ENCODE measurements around the gene POLR2M. TPM values are rescaled to one million over a fixed set of nuclear protein-coding genes. Genes with fewer than 3 reads are reported as not detected.

The POLR2M gene
- total and polyA plus RNA-seq, 2 donors (not counting 1 experiment from before 2014, with no cell fraction given) = 17.0 to 67.4 TPM

- 79% methylated on average over 9 of the region's 12 CpGs for WGBS (ENCODE audit: insufficient coverage)
- H3K4me3 ChIP-seq (ENCODE audit: control extremely low read depth in 1 of 5, extremely low read depth in 1 of 5, insufficient read depth in 1 of 5, low read depth in 2 of 5, low read length in 4 of 5) = peak overlapping the region; percentile 30 to 95 (median 88)
- H3K4me2 ChIP-seq (replicated peaks; ENCODE audit: low read depth, low read length, poor library complexity, severe bottlenecking) = peak overlapping the region; percentile 95
- peak overlapping the region; percentile 88 for H3K4me3 Mint-ChIP-seq
- no peaks in the 10 kb centered on the region for H3K9me3 Mint-ChIP-seq (ENCODE audit: insufficient read depth)
- DNase-seq (no peak), ATAC-seq (ENCODE audit: low read depth) (no peak)
- H3K27ac ChIP-seq (ENCODE audit: low read length in 2 of 2) = peak overlapping the region; percentile 86 to 95
- ChIA-PET POLR2A (interaction anchor here (0.7 to 0.9 kb wide), 2 partner anchors 11 to 119 kb away, joined by 3 to 4 read pairs; no protein-coding TSS in a partner anchor), CTCF (interaction anchor here (0.7 to 1.8 kb wide), 8 partner anchors 12 to 788 kb away, joined by 3 to 7 read pairs (median 3); partner anchors contain the start of gene TCF12)
- H3K4me1 ChIP-seq (ENCODE audit: control insufficient read depth in 2 of 2, insufficient read depth in 2 of 2, low read length in 2 of 2) = peaks cover 17 to 20% of the 10 kb centered on the region in 2 donors
- peak overlapping the region; percentile 90 for H2AFZ ChIP-seq (ENCODE audit: insufficient read depth, low read depth, low read length, poor library complexity, severe bottlenecking)
- H3K4me1 Mint-ChIP-seq = peaks cover 41% of the 10 kb centered on the region
- peaks cover 18% of the 10 kb centered on the region for H3K27me3 Mint-ChIP-seq
- H3K27ac Mint-ChIP-seq = peak overlapping the region; percentile 85
- peak overlapping the region; percentile 89 for H3K9ac ChIP-seq (ENCODE audit: low read length)
- no peaks in the 10 kb centered on the region for H3K27me3 ChIP-seq (replicated peaks in 1 of 4; ENCODE audit: control extremely low read depth in 1 of 4, control insufficient read depth in 3 of 4, insufficient read depth in 4 of 4, low read length in 3 of 4)
- peaks cover 6 to 21% of the 10 kb centered on the region in 2 experiments for H3K36me3 ChIP-seq (replicated peaks in 1 of 2; ENCODE audit: control extremely low read depth in 1 of 2, control insufficient read depth in 1 of 2, extremely low read depth in 1 of 2, insufficient read depth in 2 of 2, low read length in 1 of 2)
- H3K79me2 ChIP-seq (ENCODE audit: control insufficient read depth, insufficient read depth, low read length) = peaks cover 25% of the 10 kb centered on the region
- TF ChIP-seq CTCF (IDR thresholded peaks at IDR 0.05) (no peak), EZH2 (IDR thresholded peaks at IDR 0.05; ENCODE audit: borderline replicate concordance, insufficient read depth, low read depth, low read length, poor library complexity, severe bottlenecking) (no peak)
- no peaks in the 10 kb centered on the region for H4K20me1 ChIP-seq (ENCODE audit: control insufficient read depth, insufficient read depth, low read length, poor library complexity, severe bottlenecking)
- intact Hi-C loops (cut with micrococcal nuclease) = loop anchor here (2.0 to 10.0 kb wide), 6 partner anchors 114 to 1341 kb away; partner anchors contain the start of genes MNS1, MYZAP, TEX9 and ZNF280D
- H3K9me3 ChIP-seq (ENCODE audit: control extremely low read depth in 1 of 3, control insufficient read depth in 2 of 3, insufficient read depth in 1 of 3, low read length in 2 of 3) = no peaks in the 10 kb centered on the region
Measured at GRCh38 chr15:57705746-57706404, 639 bp upstream of the POLR2M start.

DNA sequence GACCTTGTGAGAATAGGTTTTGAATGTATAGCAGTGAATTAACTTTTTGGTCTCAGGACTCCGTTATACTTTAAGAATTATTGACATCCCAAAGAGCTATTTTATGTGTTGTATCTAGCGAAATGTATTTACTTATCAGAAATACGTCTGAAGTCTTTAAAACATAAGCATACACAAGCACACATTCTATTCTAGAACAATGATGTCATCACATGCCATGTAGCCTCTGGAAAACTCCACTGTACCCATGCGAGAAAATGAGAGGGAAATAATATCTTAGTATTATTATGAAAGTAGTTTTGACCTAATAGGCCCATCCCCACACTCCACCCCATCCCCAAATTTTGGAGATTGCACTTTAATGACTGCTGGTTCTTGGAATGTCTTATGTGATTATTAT, 1.5 kb downstream of the POLR2M start:
- ChIA-PET CTCF (interaction anchor here (1.2 kb wide), 1 partner anchor 24 kb away, joined by 3 read pairs; no protein-coding TSS in a partner anchor), POLR2A (no interaction called here)
- Histone ChIP-seq H3K27me3 (replicated peaks in 1 of 4; ENCODE audit: control extremely low read depth in 1 of 4, control insufficient read depth in 3 of 4, insufficient read depth in 4 of 4, low read length in 3 of 4) (no peaks in the 10 kb centered on the region), H3K36me3 (replicated peaks in 1 of 2; ENCODE audit: control extremely low read depth in 1 of 2, control insufficient read depth in 1 of 2, extremely low read depth in 1 of 2, insufficient read depth in 2 of 2, low read length in 1 of 2) (peaks cover 14 to 42% of the 10 kb centered on the region in 2 experiments), H2AFZ (ENCODE audit: insufficient read depth, low read depth, low read length, poor library complexity, severe bottlenecking) (no peak overlapping the region), H3K4me1 (ENCODE audit: control insufficient read depth in 2 of 2, insufficient read depth in 2 of 2, low read length in 2 of 2) (peaks cover 17 to 20% of the 10 kb centered on the region in 2 donors), H3K4me3 (ENCODE audit: control extremely low read depth in 1 of 5, extremely low read depth in 1 of 5, insufficient read depth in 1 of 5, low read depth in 2 of 5, low read length in 4 of 5) (peak overlapping the region in 1 of 5 experiments; percentile 88), H3K9ac (ENCODE audit: low read length) (no peak overlapping the region), H3K4me2 (replicated peaks; ENCODE audit: low read depth, low read length, poor library complexity, severe bottlenecking) (peak overlapping the region; percentile 95), H4K20me1 (ENCODE audit: control insufficient read depth, insufficient read depth, low read length, poor library complexity, severe bottlenecking) (no peaks in the 10 kb centered on the region), H3K27ac (ENCODE audit: low read length in 2 of 2) (peak overlapping the region in 1 of 2 donors; percentile 95), H3K79me2 (ENCODE audit: control insufficient read depth, insufficient read depth, low read length) (peaks cover 25% of the 10 kb centered on the region), H3K9me3 (ENCODE audit: control extremely low read depth in 1 of 3, control insufficient read depth in 2 of 3, insufficient read depth in 1 of 3, low read length in 2 of 3) (no peaks in the 10 kb centered on the region)
- H3K9me3 Mint-ChIP-seq (ENCODE audit: insufficient read depth) = no peaks in the 10 kb centered on the region
- peak overlapping the region; percentile 88 for H3K4me3 Mint-ChIP-seq
- DNase-seq (no peak), ATAC-seq (ENCODE audit: low read depth) (no peak)
- peaks cover 2% of the 10 kb centered on the region for H3K27me3 Mint-ChIP-seq
- no peak overlapping the region for H3K27ac Mint-ChIP-seq
- TF ChIP-seq EZH2 (IDR thresholded peaks at IDR 0.05; ENCODE audit: borderline replicate concordance, insufficient read depth, low read depth, low read length, poor library complexity, severe bottlenecking) (no peak), CTCF (IDR thresholded peaks at IDR 0.05) (no peak)
- intact Hi-C loops (cut with micrococcal nuclease) = loop anchor here (5.0 to 10.0 kb wide), 3 partner anchors 116 to 1343 kb away; partner anchors contain the start of genes MYZAP and TEX9
- no CpG with 5 or more reads among the region's 4 CpGs for WGBS (ENCODE audit: insufficient coverage)
- H3K4me1 Mint-ChIP-seq = peaks cover 47% of the 10 kb centered on the region

Data from B cell (primary cell).